ENCODE results near the gene OR4C12.
"Not testable (repeated sequence)": the region's sequence is repeated elsewhere in the genome, so short reads cannot be mapped to it uniquely, and the experiment has no call there.

OR4C12 gene

DNA sequence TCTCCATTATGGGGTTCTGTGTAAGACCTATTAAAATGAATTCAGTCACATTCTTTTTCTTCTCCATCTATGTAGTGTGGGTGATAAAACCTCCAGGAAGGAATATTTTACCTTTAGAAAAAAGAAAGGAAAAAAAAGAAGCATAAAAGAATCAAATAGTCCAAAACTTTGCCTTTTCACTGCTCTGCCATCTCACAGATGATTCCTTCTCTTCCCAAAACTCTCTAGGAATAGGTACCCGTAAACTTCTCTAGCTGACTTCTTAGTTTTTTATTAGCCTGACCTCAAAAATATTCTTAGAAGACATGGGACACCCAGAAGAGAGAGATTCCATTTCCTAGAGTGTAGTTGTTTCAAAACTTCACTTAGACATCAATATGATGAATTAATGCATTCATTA is at the start of gene OR4C12:
Gene OR4C12 (minus strand): TSS at position 101 of the 400 bp plus-strand sequence. CDS start 34 bp downstream, at position 67.
- not testable (repeated sequence) for DNase-seq

DNA sequence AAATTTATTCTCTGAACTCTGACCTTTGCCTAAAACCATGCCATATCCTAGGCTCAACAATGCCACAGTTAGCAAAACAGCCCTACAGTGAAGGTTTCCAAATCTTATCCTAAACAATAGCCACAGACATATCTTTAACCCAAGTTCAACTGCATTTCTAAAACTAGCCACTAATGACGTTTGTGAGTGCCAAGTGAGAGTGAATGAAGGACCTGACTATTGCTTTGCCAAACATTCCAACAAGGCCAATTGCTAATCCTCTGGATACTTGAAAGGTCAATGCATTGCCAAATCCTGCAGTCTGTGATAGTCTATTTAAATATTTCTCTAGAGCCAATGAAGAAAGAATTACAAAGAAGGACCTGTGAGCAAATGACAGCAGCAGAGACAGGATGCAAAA is 47.9 kb upstream of the OR4C12 start:
- no peak for DNase-seq

DNA sequence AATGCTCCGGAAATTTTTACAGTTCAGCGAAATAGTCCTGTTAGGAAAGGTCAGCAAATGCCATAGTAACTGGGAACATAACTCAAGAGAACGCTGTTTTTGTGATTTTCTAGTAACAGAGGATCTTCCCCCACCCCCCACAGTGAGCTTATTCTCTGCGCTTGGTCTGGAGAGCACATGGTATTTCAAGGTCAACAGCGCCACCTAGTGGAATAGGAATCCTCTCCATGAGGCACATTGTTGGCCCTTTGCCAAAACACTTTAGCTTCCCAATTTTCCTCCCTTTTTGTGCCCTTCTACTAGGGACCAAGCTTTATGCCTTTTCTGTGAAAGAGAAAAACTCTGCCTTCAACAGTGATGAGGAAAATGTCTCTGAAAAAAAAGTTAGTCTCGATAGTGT is 13.2 kb upstream of the OR4C12 start:
- DNase-seq, result peak; percentile 82

DNA sequence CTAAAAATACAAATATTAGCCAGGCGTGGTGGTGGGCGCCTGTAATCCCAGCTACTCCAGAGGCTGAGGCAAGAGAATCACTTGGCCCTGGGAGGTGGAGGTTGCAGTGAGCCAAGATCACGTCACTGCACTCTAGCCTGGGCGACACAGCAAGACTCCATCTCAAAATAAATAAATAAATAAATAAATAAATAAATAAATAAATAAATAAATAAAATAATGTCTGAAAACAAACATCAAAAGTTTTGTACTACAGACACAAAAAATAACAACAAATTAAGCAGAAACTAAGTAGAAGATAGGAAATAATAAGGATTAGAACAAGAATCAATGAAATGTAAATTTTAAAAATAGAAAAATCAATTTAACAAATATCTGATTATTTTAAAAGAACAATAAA is 8.9 kb downstream of the OR4C12 start:
- DNase-seq, result not testable (repeated sequence)

DNA sequence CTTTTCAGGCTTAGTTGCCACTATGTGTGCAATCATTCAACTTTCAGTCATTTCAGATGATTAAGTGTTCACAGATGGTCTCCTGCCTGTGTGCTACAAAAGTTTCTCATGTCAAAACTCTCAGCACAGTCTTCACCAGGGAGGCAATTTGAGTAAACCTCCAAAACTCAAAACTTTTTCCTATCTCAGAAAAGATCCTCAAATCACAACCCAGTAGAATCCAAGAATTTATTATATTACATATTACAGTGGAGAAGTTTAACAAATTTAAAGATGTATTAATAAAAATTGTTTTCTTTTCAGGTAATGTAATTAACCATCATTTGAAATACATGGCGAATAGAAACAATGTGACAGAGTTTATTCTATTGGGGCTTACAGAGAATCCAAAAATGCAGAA is 30.2 kb downstream of the OR4C12 start, which contains the start of gene OR4C13:
Gene OR4C13 (plus strand): TSS at position 301 of the 400 bp plus-strand sequence. CDS start 32 bp downstream, at position 333.
- DNase-seq, result no peak

DNA sequence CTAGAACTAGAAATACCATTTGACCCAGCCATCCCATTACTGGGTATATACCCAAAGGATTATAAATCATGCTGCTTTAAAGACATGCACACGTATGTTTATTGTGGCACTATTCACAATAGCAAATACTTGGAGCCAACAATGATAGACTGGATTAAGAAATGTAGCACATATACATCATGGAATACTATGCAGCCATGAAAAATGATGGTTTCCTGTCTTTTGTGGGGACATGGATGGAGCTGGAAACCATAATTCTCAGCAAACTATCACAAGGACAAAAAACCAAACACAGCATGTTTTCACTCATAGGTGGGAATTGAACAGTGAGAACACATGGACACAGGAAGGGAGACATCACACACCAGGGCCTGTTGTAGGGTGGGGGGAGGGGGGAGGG is 33.6 kb downstream of the OR4C12 start:
- not testable (repeated sequence) for DNase-seq
